SK-N-SH treated with all-trans-retinoic acid at 6 μM for 48 hours (cell line): Measurements from ENCODE around the gene YPEL2.

Experiments
- ATAC-seq: fragments of 200-7000 bp; cut with Tn5 transposase; 3 replicates; pipeline ENCODE4 v1.9.1; 2020; ENCODE audit warnings: mild to moderate bottlenecking, moderate library complexity
- ARNTL ChIP-seq: fragments of 450-650 bp; formaldehyde crosslinking; IDR thresholded peaks from 2 replicates; pipeline ENCODE4 v1.5.0; 2020; ENCODE audit warnings: low read depth, mild to moderate bottlenecking, moderate library complexity, borderline replicate concordance
- BACH2 ChIP-seq: fragments of 250-450 bp; sonication (Bioruptor Pico); IDR thresholded peaks from 2 replicates; pipeline ENCODE4 v1.9.0; 2021; ENCODE audit warnings: mild to moderate bottlenecking, borderline replicate concordance
- CSDC2 ChIP-seq: fragments of 250-450 bp; sonication (Bioruptor Pico); IDR thresholded peaks from 2 replicates; pipeline ENCODE4 v1.5.0; 2020; ENCODE audit warnings: mild to moderate bottlenecking, moderate library complexity
- ESRRG ChIP-seq: fragments of 250-450 bp; sonication (Bioruptor Pico); IDR thresholded peaks from 2 replicates; pipeline ENCODE4 v1.6.1; 2021; ENCODE audit warnings: mild to moderate bottlenecking
- GLIS3 ChIP-seq: fragments of 250-450 bp; sonication (Bioruptor Pico); IDR thresholded peaks from 2 replicates; pipeline ENCODE4 v1.5.0; 2020; ENCODE audit warnings: mild to moderate bottlenecking, moderate library complexity
- ISL1 ChIP-seq: fragments of 250-450 bp; sonication (Bioruptor Pico); IDR thresholded peaks from 2 replicates; pipeline ENCODE4 v2.1.2; 2022; ENCODE audit warnings: mild to moderate bottlenecking, moderate library complexity
- OSR1 ChIP-seq: fragments of 250-450 bp; sonication (Bioruptor Pico); IDR thresholded peaks from 2 replicates; pipeline ENCODE4 v1.8.0; 2022; ENCODE audit warnings: moderate library complexity, mild to moderate bottlenecking, inconsistent platforms
- PATZ1 ChIP-seq: fragments of 250-450 bp; sonication (Bioruptor Pico); IDR thresholded peaks from 2 replicates; pipeline ENCODE4 v1.8.0; 2020; ENCODE audit warnings: mild to moderate bottlenecking, moderate library complexity, borderline replicate concordance
- POU6F1 ChIP-seq: fragments of 250-450 bp; sonication (Bioruptor Pico); IDR thresholded peaks from 2 replicates; pipeline ENCODE4 v1.8.0; 2021; ENCODE audit warnings: low read depth, mild to moderate bottlenecking, moderate library complexity, borderline replicate concordance
- PPARA ChIP-seq: fragments of 250-450 bp; sonication (Bioruptor Pico); IDR thresholded peaks from 2 replicates; pipeline ENCODE4 v1.5.0; 2020; ENCODE audit warnings: mild to moderate bottlenecking, borderline replicate concordance
- RARB ChIP-seq: fragments of 250-450 bp; sonication (Bioruptor Pico); IDR thresholded peaks from 2 replicates; pipeline ENCODE4 v1.8.0; 2021; ENCODE audit warnings: mild to moderate bottlenecking, moderate library complexity
- SNAI2 ChIP-seq: fragments of 250-450 bp; sonication (Bioruptor Pico); IDR thresholded peaks from 2 replicates; pipeline ENCODE4 v1.5.0; 2020; ENCODE audit warnings: mild to moderate bottlenecking, moderate library complexity
- TOX ChIP-seq: fragments of 250-450 bp; sonication (Bioruptor Pico); IDR thresholded peaks from 2 replicates; pipeline ENCODE4 v1.8.0; 2021; ENCODE audit warnings: mild to moderate bottlenecking, moderate library complexity, borderline replicate concordance
- ZC3H10 ChIP-seq: fragments of 250-450 bp; sonication (Bioruptor Pico); IDR thresholded peaks from 2 replicates; pipeline ENCODE4 v1.5.1; 2021; ENCODE audit warnings: mild to moderate bottlenecking, moderate library complexity
- ZFP3 ChIP-seq: fragments of 250-450 bp; sonication (Bioruptor Pico); IDR thresholded peaks from 2 replicates; pipeline ENCODE4 v1.5.0; 2020; ENCODE audit warnings: mild to moderate bottlenecking, moderate library complexity
- ZFP30 ChIP-seq: fragments of 450-650 bp; formaldehyde crosslinking; IDR thresholded peaks from 2 replicates; pipeline ENCODE4 v1.5.0; 2022; ENCODE audit warnings: mild to moderate bottlenecking, moderate library complexity
- ZNF565 ChIP-seq: fragments of 450-650 bp; formaldehyde crosslinking; conservative IDR thresholded peaks from 2 replicates; pipeline ENCODE4 v1.5.0; 2020; ENCODE audit warnings: low read depth, mild to moderate bottlenecking, moderate library complexity
- ZNF70 ChIP-seq: fragments of 450-650 bp; formaldehyde crosslinking; IDR thresholded peaks from 2 replicates; pipeline ENCODE4 v1.5.0; 2020; ENCODE audit warnings: mild to moderate bottlenecking, moderate library complexity
- ZNF8 ChIP-seq: fragments of 450-650 bp; formaldehyde crosslinking; IDR thresholded peaks from 2 replicates; pipeline ENCODE4 v1.5.0; 2020; ENCODE audit warnings: mild to moderate bottlenecking, moderate library complexity
- TF ChIP-seq, protein P1 (sequence below): fragments of 250-450 bp; sonication (Bioruptor Pico); IDR thresholded peaks from 2 replicates; pipeline ENCODE4 v1.5.1; 2020; ENCODE audit warnings: low read depth, mild to moderate bottlenecking, moderate library complexity
- TF ChIP-seq, protein P2 (sequence below): fragments of 250-450 bp; sonication (Bioruptor Pico); IDR thresholded peaks from 2 replicates; pipeline ENCODE4 v1.5.0; 2020; ENCODE audit warnings: mild to moderate bottlenecking, moderate library complexity
- TF ChIP-seq, protein P3 (sequence below): fragments of 250-450 bp; sonication (Bioruptor Pico); IDR thresholded peaks from 2 replicates; pipeline ENCODE4 v1.5.1; 2021; ENCODE audit warnings: mild to moderate bottlenecking, moderate library complexity

Gene YPEL2

GRCh38 chr17:59388069-59388556 is 56.7 kb downstream of the YPEL2 start:
- no peak for TF ChIP-seq ZC3H10 (CRISPR knock-in tag)
- TF ChIP-seq PPARA (CRISPR knock-in tag), result no peak
- TF ChIP-seq GLIS3 (CRISPR knock-in tag), result no peak
- TF ChIP-seq TOX (CRISPR knock-in tag), result no peak
- TF ChIP-seq ZNF565 (CRISPR knock-in tag), result no peak
- TF ChIP-seq ISL1 (CRISPR knock-in tag), result no peak
- no peak for TF ChIP-seq ARNTL (CRISPR knock-in tag)
- TF ChIP-seq ZNF70 (CRISPR knock-in tag), result no peak
- no peak for TF ChIP-seq ZNF8 (CRISPR knock-in tag)
- ATAC-seq, result no peak

- no peak for ATAC-seq
- TF ChIP-seq OSR1 (CRISPR knock-in tag) (no peak), RARB (CRISPR knock-in tag) (no peak), ZFP30 (CRISPR knock-in tag) (no peak), ZFP3 (CRISPR knock-in tag) (no peak), SNAI2 (CRISPR knock-in tag) (no peak), PATZ1 (CRISPR knock-in tag) (no peak), ZNF8 (CRISPR knock-in tag) (no peak), GLIS3 (CRISPR knock-in tag) (no peak)
- TF ChIP-seq, protein P1, sequence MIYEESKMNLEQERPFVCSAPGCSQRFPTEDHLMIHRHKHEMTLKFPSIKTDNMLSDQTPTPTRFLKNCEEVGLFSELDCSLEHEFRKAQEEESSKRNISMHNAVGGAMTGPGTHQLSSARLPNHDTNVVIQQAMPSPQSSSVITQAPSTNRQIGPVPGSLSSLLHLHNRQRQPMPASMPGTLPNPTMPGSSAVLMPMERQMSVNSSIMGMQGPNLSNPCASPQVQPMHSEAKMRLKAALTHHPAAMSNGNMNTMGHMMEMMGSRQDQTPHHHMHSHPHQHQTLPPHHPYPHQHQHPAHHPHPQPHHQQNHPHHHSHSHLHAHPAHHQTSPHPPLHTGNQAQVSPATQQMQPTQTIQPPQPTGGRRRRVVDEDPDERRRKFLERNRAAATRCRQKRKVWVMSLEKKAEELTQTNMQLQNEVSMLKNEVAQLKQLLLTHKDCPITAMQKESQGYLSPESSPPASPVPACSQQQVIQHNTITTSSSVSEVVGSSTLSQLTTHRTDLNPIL (CRISPR knock-in tag), result no peak
These were observed 57.6 kb downstream of the YPEL2 start for GRCh38 chr17:59389066-59389465.

DNA sequence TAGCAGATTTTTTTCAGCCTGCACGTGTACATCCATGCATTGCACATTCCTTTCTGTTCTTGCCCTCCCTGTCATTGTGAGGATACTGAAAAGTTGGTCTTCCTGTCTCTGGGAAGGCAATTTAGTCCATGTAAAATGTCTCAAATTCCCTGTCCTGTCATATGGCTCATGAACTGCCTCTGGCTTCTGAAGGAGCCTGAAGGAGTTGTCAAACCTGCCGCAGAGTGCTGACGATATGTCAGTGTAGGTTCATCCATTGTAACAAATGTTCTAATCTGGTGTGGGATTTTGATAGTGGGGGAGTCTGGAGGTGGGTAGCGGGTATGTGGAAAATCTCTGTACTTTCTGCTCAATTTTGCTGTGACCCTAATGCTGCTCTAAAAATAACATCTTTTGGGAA is 59.6 kb downstream of the YPEL2 start:
- TF ChIP-seq CSDC2 (no peak), BACH2 (CRISPR knock-in tag) (no peak), SNAI2 (CRISPR knock-in tag) (no peak), TOX (CRISPR knock-in tag) (no peak), POU6F1 (CRISPR knock-in tag) (no peak), ZFP3 (CRISPR knock-in tag) (no peak), ZNF565 (CRISPR knock-in tag) (no peak), GLIS3 (CRISPR knock-in tag) (no peak), RARB (CRISPR knock-in tag) (no peak), PPARA (CRISPR knock-in tag) (no peak), ESRRG (CRISPR knock-in tag) (no peak), ZC3H10 (CRISPR knock-in tag) (no peak), ZNF8 (CRISPR knock-in tag) (no peak), PATZ1 (CRISPR knock-in tag) (no peak), ZFP30 (CRISPR knock-in tag) (no peak)
- TF ChIP-seq, protein P2, sequence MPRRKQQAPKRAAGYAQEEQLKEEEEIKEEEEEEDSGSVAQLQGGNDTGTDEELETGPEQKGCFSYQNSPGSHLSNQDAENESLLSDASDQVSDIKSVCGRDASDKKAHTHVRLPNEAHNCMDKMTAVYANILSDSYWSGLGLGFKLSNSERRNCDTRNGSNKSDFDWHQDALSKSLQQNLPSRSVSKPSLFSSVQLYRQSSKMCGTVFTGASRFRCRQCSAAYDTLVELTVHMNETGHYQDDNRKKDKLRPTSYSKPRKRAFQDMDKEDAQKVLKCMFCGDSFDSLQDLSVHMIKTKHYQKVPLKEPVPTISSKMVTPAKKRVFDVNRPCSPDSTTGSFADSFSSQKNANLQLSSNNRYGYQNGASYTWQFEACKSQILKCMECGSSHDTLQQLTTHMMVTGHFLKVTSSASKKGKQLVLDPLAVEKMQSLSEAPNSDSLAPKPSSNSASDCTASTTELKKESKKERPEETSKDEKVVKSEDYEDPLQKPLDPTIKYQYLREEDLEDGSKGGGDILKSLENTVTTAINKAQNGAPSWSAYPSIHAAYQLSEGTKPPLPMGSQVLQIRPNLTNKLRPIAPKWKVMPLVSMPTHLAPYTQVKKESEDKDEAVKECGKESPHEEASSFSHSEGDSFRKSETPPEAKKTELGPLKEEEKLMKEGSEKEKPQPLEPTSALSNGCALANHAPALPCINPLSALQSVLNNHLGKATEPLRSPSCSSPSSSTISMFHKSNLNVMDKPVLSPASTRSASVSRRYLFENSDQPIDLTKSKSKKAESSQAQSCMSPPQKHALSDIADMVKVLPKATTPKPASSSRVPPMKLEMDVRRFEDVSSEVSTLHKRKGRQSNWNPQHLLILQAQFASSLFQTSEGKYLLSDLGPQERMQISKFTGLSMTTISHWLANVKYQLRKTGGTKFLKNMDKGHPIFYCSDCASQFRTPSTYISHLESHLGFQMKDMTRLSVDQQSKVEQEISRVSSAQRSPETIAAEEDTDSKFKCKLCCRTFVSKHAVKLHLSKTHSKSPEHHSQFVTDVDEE (CRISPR knock-in tag), result no peak
- TF ChIP-seq, protein P3, sequence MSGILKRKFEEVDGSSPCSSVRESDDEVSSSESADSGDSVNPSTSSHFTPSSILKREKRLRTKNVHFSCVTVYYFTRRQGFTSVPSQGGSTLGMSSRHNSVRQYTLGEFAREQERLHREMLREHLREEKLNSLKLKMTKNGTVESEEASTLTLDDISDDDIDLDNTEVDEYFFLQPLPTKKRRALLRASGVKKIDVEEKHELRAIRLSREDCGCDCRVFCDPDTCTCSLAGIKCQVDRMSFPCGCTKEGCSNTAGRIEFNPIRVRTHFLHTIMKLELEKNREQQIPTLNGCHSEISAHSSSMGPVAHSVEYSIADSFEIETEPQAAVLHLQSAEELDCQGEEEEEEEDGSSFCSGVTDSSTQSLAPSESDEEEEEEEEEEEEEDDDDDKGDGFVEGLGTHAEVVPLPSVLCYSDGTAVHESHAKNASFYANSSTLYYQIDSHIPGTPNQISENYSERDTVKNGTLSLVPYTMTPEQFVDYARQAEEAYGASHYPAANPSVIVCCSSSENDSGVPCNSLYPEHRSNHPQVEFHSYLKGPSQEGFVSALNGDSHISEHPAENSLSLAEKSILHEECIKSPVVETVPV, result no peak
- ATAC-seq, result no peak; the same call in 2 of the 3 replicates
